B cell (primary cell): ENCODE data around the gene SLC25A34. TPM values are rescaled to one million over a fixed set of nuclear protein-coding genes. Genes with fewer than 3 reads are reported as not detected.

ENCODE experiments used
- ATAC-seq: fragments of 200-7000 bp; cut with Tn5 transposase; one replicate; pipeline ENCODE4 v1.10.0; 2021; ENCODE audit warnings: low read depth, mild to moderate bottlenecking, moderate number of reproducible peaks, moderate library complexity
- CTCF ChIA-PET: fragments of 350-600 bp; sonication (Branson Sonifier 250); formaldehyde crosslinking; loops from one replicate; lab custom pipeline; 2021; ENCODE audit warnings: antibody characterized with exemption, inconsistent platforms; lab: Charles Lee
- POLR2A ChIA-PET: fragments of 350-600 bp; sonication (Branson Sonifier 250); formaldehyde crosslinking; loops from one replicate; lab custom pipeline; 2021; ENCODE audit warnings: antibody characterized with exemption; lab: Charles Lee
- DNase-seq: peaks from one replicate; pipeline ENCODE4 v3.0.0; 2013
- H2AFZ ChIP-seq: 2 replicates; pipeline ENCODE4 v1.6.1; 2012; ENCODE audit warnings: mild to moderate bottlenecking, low read depth, low read length; ENCODE audit not compliant: insufficient read depth, poor library complexity, severe bottlenecking
- H3K27ac ChIP-seq, 2 donors: 1 replicate in 1 of 2; 2 replicates in 1 of 2; pipeline ENCODE4 v1.5.1; 2012 to 2013; ENCODE audit warnings: low read length in 2 of 2, mild to moderate bottlenecking in 2 of 2, moderate library complexity in 1 of 2
- H3K27me3 ChIP-seq, 4 experiments: fragments of 200-600 bp in 1 of 4; sonication (generic) in 1 of 4; replicated peaks in 1 of 4; 1 replicate in 2 of 4; 2 replicates in 2 of 4; pipeline versions ENCODE4 v1.6.1 to v1.7.0; 2013 to 2016; ENCODE audit warnings: low read length in 3 of 4, mild to moderate bottlenecking in 2 of 4, mixed read lengths in 1 of 4, moderate library complexity in 1 of 4; ENCODE audit not compliant: insufficient read depth in 4 of 4, control insufficient read depth in 3 of 4; ENCODE audit errors: control extremely low read depth in 1 of 4
- H3K36me3 ChIP-seq, 2 experiments: replicated peaks in 1 of 2; 1 replicate in 1 of 2; 2 replicates in 1 of 2; pipeline versions ENCODE4 v1.6.1 to v1.7.1; 2013; ENCODE audit warnings: low read length in 1 of 2; ENCODE audit not compliant: insufficient read depth in 2 of 2, control insufficient read depth in 1 of 2; ENCODE audit errors: control extremely low read depth in 1 of 2, extremely low read depth in 1 of 2
- H3K4me1 ChIP-seq, 2 donors: fragments of 200-600 bp in 1 of 2; sonication (generic) in 1 of 2; 1 replicate in 1 of 2; 2 replicates in 1 of 2; pipeline versions ENCODE4 v1.5.1 to v1.6.1; 2013 to 2017; ENCODE audit warnings: low read length in 2 of 2; ENCODE audit not compliant: control insufficient read depth in 2 of 2, insufficient read depth in 2 of 2
- H3K4me2 ChIP-seq: replicated peaks from 2 replicates; pipeline ENCODE3; 2012; ENCODE audit warnings: mild to moderate bottlenecking, low read depth, low read length; ENCODE audit not compliant: poor library complexity, severe bottlenecking
- H3K4me3 ChIP-seq, 5 experiments: fragments of 200-600 bp in 1 of 5; sonication (generic) in 1 of 5; 1 replicate in 3 of 5; 2 replicates in 2 of 5; pipeline versions ENCODE4 v1.5.1 to v1.7.0; 2011 to 2016; ENCODE audit warnings: low read length in 4 of 5, mild to moderate bottlenecking in 4 of 5, low read depth in 2 of 5, control low read depth in 1 of 5, moderate library complexity in 1 of 5; ENCODE audit not compliant: insufficient read depth in 1 of 5; ENCODE audit errors: control extremely low read depth in 1 of 5, extremely low read depth in 1 of 5
- H3K79me2 ChIP-seq: fragments of 200-600 bp; sonication (generic); one replicate; pipeline ENCODE4 v1.6.0; 2016; ENCODE audit warnings: low read length; ENCODE audit not compliant: control insufficient read depth, insufficient read depth
- H3K9ac ChIP-seq: fragments of 200-600 bp; sonication (generic); 2 replicates; pipeline ENCODE4 v1.6.1; 2017; ENCODE audit warnings: mild to moderate bottlenecking, low read length, moderate library complexity
- H3K9me3 ChIP-seq, 3 donors: one replicate each; pipeline versions ENCODE4 v1.6.1 to v1.7.1; 2013; ENCODE audit warnings: low read length in 2 of 3; ENCODE audit not compliant: control insufficient read depth in 2 of 3, insufficient read depth in 1 of 3; ENCODE audit errors: control extremely low read depth in 1 of 3
- H4K20me1 ChIP-seq: 2 replicates; pipeline ENCODE4 v1.6.0; 2012; ENCODE audit warnings: mild to moderate bottlenecking, low read length; ENCODE audit not compliant: insufficient read depth, control insufficient read depth, poor library complexity, severe bottlenecking
- H3K27ac Mint-ChIP-seq: one replicate; pipeline ENCODE4 v1.8.0; 2021; ENCODE audit warnings: mixed read lengths
- H3K27me3 Mint-ChIP-seq: one replicate; pipeline ENCODE4 v1.8.0; 2021; ENCODE audit warnings: mixed read lengths
- H3K4me1 Mint-ChIP-seq: one replicate; pipeline ENCODE4 v1.8.0; 2021; ENCODE audit warnings: mixed read lengths
- H3K4me3 Mint-ChIP-seq: one replicate; pipeline ENCODE4 v1.8.0; 2021; ENCODE audit warnings: mixed read lengths
- H3K9me3 Mint-ChIP-seq: one replicate; pipeline ENCODE4 v1.8.0; 2022; ENCODE audit warnings: mixed read lengths; ENCODE audit not compliant: insufficient read depth
- CTCF ChIP-seq: fragments of 200-600 bp; IDR thresholded peaks from one replicate; pipeline ENCODE4 v1.8.0; 2022; ENCODE audit warnings: antibody characterized with exemption, mild to moderate bottlenecking
- EZH2 ChIP-seq: IDR thresholded peaks from 2 replicates; pipeline ENCODE4 v1.6.1; 2012; ENCODE audit warnings: borderline replicate concordance, low read depth, mild to moderate bottlenecking, moderate library complexity, low read length; ENCODE audit not compliant: insufficient read depth, poor library complexity, severe bottlenecking
- WGBS: methylation state at CpG from one replicate; pipeline ENCODE4 v1.1.5; 2013; ENCODE audit warnings: missing lambda C conversion rate; ENCODE audit not compliant: insufficient coverage; 5-methylcytosine and 5-hydroxymethylcytosine counted together
- intact Hi-C: fragments of 100-400 bp; cut with micrococcal nuclease; formaldehyde crosslinking; loops from one replicate; pipeline ENCODE4 v1.10.0; 2022
- polyA plus RNA-seq: library from polyadenylated mRNA; depleted of rRNA; stranded (reverse); fragments of >200 nt; gene quantifications from 2 replicates; pipeline ENCODE4 v1.2.3, GENCODE V29; 2012
- total RNA-seq, 2 donors: library from RNA; stranded (reverse); fragments of 120-200 nt in 1 of 2; gene quantifications; 1 replicate in 1 of 2; 2 replicates in 1 of 2; pipeline versions ENCODE4 v1.2.3 to v1.2.4, GENCODE V29; 2013 to 2022

SLC25A34 gene
- total and polyA plus RNA-seq, 2 donors (not counting 1 experiment from before 2014, with no cell fraction given) = 4.6 to 5.4 TPM

- Histone ChIP-seq H3K4me3 (no peak overlapping the region), H3K27me3 (no peaks in the 10 kb centered on the region), H2AFZ (no peak overlapping the region), H4K20me1 (peaks cover 76% of the 10 kb centered on the region), H3K4me2 (no peak overlapping the region), H3K36me3 (peaks cover 3 to 18% of the 10 kb centered on the region in 2 experiments), H3K79me2 (peaks cover 95% of the 10 kb centered on the region), H3K4me1 (peaks cover 6 to 17% of the 10 kb centered on the region in 2 donors), H3K9ac (no peak overlapping the region), H3K9me3 (no peaks in the 10 kb centered on the region), H3K27ac (no peak overlapping the region)
- peaks cover 35% of the 10 kb centered on the region for H3K4me1 Mint-ChIP-seq
- intact Hi-C loops = no loop called here
- no peak for DNase-seq
- no peaks in the 10 kb centered on the region for H3K9me3 Mint-ChIP-seq
- H3K27ac Mint-ChIP-seq = no peak overlapping the region
- ChIA-PET CTCF (interaction anchor here (0.5 kb wide), 1 partner anchor 582 kb away, joined by 3 read pairs; no protein-coding TSS in a partner anchor), POLR2A (no interaction called here)
- H3K4me3 Mint-ChIP-seq = no peak overlapping the region
- TF ChIP-seq EZH2 = no peak
- TF ChIP-seq CTCF = no peak
- H3K27me3 Mint-ChIP-seq = no peaks in the 10 kb centered on the region
- no peak for ATAC-seq
- 97% methylated on average over 9 of the region's 9 CpGs for WGBS
Observed at GRCh38 chr1:15703562-15703961, 32.5 kb upstream of the SLC25A34 start.

- H3K27me3 ChIP-seq = no peaks in the 10 kb centered on the region
- ATAC-seq (no peak), DNase-seq (no peak)
- no peaks in the 10 kb centered on the region for H3K9me3 ChIP-seq
- H3K27me3 Mint-ChIP-seq = no peaks in the 10 kb centered on the region
- H3K4me1 ChIP-seq = peaks cover 3 to 12% of the 10 kb centered on the region in 2 donors
- peaks cover 34% of the 10 kb centered on the region for H3K4me1 Mint-ChIP-seq
- no peak for TF ChIP-seq CTCF
- H3K27ac Mint-ChIP-seq = no peak overlapping the region
- H3K4me3 Mint-ChIP-seq = no peak overlapping the region
- H3K27ac ChIP-seq = no peak overlapping the region
- POLR2A ChIA-PET = interaction anchor here (0.6 kb wide), 1 partner anchor 37 kb away, joined by 5 read pairs; no protein-coding TSS in a partner anchor
- peaks cover 3 to 18% of the 10 kb centered on the region in 2 experiments for H3K36me3 ChIP-seq
- no peak overlapping the region for H3K4me2 ChIP-seq
- no peak overlapping the region for H2AFZ ChIP-seq
- H3K4me3 ChIP-seq = no peak overlapping the region
- no peaks in the 10 kb centered on the region for H3K9me3 Mint-ChIP-seq
- H3K9ac ChIP-seq = no peak overlapping the region
- intact Hi-C loops = no loop called here
- peaks cover 100% of the 10 kb centered on the region for H3K79me2 ChIP-seq
- CTCF ChIA-PET = no interaction called here
- 96% methylated on average over 15 of the region's 17 CpGs for WGBS
- H4K20me1 ChIP-seq = peaks cover 86% of the 10 kb centered on the region
Observed at GRCh38 chr1:15704526-15705183, 31.4 kb upstream of the SLC25A34 start.
